CD4-positive, alpha-beta T cell treated with Interleukin-15 for 4 hours (primary cell): ENCODE measurements around the gene SETD6.

Experiments used
- DNase-seq: peaks from one replicate; pipeline ENCODE4 v3.0.0-alpha.2; 2020; ENCODE audit warnings: low spot score

The SETD6 gene

DNA sequence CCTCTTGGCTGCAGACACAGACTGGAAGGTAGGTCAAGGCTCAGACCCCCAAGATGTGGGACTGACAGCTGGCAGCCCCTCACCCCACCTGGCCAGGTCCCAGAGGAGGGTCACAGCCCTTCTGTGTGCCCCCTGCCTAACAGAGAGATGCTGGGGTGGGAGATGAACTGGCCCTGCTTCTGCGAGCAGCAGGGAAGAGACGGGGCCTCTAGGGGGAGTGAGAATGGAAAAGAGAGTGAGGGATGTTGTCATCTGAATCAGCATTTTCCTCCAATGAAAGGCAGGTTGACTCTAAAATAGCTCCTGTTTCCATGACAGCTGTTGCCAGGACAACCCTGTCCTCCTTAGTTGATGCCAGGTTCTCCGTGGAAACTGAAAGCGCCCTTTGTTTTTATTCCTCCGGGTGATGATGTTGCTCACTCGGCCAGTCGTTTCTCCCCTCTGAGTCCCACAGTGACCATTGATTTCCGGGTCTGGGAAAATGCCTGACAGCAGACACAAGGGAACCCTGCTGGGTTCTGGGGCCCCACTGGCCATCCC lies 20.3 kb upstream of the SETD6 start:
- DNase-seq, result peak; percentile 38

GRCh38 chr16:58495521-58496331 lies 19.6 kb upstream of the SETD6 start:
- DNase-seq, result no peak

GRCh38 chr16:58497468-58497867 lies 17.8 kb upstream of the SETD6 start:
- no peak for DNase-seq

GRCh38 chr16:58497935-58498334 lies 17.4 kb upstream of the SETD6 start:
- no peak for DNase-seq

GRCh38 chr16:58498341-58499091 lies 16.8 kb upstream of the SETD6 start:
- DNase-seq, result no peak

DNA sequence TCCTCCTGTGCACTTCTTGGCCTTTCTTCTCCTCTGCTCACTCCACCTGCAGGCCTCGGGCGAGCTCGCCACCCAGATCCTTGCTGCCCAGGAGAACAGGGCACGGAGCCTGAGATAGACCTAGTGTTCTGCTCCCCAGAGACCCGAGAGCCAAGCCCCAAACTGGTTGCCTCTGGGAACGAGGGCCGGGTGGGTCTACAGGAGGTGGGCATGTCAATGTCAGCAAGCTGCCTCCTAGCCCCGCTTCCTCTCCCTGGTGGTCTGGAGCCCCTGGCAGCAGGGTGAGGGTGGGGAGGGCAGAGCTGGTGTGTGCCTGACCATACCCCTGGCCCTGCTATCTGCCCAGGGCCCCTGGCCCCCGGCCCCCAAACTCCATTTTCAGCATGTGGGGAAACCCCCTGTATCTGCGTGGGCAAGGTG lies 16.2 kb upstream of the SETD6 start:
- no peak for DNase-seq

DNA sequence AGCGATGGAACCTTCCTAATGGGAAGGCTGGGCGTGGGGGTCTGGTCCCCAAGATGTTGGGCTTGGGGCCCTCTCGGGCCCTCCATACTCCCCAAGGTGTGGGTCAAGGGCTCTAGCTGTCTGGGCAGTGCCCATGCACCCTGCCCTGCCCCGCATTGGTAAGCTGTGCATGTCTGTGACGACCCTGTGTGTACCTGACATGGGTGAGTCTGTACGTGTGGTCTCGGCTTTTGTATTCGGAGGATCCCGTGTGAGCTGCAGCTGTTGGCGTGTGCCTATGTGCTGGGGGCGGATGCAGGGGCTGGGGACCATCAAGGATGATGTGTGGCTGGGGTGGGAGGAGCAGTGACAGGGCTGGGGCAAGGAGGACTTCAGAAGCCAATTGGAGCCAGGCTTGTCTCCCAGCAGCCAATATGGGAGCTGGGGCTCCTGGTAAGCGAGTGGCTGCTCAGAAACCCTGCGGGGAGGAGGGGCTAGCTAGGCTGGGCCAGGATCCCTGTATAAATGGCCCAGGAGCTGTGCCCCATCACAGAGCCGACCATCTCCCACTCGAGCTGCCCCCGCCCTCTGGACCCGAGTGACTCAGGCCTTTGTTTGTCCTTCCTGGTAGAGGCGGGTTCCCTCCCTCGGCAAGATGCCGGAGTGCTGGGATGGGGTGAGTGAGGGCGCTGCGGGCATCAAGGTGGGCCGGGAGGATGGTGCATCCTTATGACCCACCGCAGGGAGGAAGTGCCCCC lies 15.5 kb upstream of the SETD6 start, which contains the start of gene NDRG4:
Gene NDRG4, plus strand, starts transcription at position 529 of the 737 bp plus-strand sequence. Its CDS starts 106 bp downstream, at position 635.
- DNase-seq, result peak; percentile 2

GRCh38 chr16:58500430-58501241 lies 14.7 kb upstream of the SETD6 start:
- DNase-seq, result no peak

DNA sequence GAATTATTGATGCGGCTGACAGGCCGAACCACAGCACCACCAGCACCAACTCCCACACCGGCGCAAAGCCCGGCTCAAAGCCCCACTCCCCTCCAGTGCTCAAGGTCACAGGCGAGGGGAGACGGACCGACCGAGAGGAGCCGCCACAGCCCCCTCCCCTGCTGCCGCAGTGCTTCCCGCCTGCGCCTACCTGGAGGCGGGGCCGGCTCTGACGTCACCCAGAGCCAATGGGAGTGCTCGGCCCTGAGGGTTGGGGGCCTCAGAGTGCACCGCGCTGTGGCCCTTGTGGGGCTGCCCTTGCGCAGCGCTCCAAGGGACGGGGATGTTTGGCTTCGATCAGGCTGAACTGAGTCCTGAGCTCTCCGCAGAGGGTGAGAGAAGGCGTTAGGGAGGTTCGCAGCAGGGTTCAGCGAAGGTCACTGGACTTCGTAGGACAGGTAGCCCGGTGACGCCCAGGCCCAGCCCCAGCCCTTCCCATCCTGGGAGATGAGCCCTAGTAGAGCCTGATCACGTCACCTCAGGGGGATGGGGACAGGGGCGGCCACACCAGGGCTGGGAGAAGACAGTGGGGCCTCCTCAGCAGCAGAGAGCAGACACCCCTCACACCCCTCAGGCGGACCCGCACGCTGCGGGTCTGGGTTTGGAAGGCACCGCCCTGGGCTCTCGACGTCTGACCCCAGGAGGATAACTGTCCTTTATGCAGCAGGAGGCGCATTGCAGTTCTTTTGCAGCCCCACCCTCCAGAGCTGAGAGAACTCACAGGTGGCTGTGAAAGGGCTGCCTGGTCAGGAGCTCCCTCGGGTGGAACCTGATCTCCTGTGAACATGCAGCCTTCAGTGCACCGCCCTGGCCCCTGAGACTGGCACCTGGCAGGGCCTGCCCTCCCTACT lies 13.8 kb upstream of the SETD6 start:
- peak; percentile 17 for DNase-seq

DNA sequence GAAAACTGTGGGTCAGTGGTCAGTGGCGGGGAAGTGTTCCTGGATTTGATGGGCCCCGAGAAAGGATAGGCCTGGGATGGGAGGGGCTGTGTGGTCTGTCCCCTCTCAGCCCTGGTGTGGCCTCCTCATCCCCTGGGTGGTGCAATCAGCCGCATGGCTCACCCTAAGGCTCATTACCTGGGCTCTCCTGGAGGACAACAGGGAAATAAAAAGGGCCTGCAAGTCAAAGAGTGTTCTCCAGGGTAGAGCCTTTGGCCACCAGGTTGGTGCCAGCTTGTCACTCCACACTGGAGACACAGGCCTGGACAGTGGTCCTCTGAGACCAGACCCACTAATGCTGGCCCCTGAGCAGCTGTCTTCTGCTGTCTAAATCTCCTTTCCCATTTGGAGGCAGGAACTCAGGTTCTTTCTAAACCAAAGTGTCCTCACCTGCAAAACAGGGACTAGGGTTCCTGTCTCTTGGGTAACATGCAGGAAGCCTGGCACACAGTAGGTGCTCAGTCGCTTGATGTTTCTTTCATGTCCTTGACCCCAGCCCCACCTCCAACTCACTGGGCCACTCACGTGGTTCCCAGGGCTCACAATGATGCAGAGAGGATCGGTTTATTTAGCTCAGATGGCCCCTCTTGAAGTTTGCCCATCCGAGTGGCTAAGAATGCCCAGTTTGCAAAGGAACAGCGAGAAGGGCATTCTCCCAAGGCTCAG lies 12.9 kb upstream of the SETD6 start:
- DNase-seq, result no peak

GRCh38 chr16:58503166-58503862 lies 12.0 kb upstream of the SETD6 start:
- no peak for DNase-seq

DNA sequence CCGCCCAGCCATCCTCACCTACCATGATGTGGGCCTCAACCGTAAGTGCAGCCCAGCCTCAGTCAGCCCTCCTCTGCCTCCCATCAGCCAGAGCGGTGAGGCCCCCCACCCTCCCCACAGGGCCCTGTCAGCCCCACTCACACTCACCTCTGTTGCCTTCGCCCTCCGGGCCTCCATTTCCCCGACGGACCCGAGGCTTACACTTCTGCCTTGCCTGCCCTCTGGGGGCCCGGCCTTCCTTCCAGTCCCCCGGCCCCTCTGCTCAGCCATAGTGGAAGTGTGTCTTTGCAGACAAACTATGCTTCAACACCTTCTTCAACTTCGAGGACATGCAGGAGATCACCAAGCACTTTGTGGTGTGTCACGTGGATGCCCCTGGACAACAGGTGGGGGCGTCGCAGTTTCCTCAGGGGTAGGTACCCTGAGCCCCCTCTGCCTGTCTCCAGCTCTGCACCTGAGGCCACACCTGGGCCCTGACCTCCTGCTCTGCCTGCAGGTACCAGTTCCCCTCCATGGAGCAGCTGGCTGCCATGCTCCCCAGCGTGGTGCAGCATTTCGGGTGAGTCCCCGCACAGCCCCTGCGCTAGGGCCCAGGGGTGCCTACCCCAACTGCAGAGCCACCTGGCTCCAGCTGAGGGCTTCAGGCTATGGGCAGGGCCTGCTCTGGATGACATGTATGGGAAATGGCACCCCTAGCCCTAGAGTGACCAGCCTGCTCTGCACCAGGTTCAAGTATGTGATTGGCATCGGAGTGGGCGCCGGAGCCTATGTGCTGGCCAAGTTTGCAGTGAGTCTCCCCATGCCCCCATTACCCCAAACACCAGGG lies 11.2 kb upstream of the SETD6 start:
- DNase-seq, result no peak

- DNase-seq, result no peak
These were observed 8.8 kb upstream of the SETD6 start for GRCh38 chr16:58506241-58507194.

DNA sequence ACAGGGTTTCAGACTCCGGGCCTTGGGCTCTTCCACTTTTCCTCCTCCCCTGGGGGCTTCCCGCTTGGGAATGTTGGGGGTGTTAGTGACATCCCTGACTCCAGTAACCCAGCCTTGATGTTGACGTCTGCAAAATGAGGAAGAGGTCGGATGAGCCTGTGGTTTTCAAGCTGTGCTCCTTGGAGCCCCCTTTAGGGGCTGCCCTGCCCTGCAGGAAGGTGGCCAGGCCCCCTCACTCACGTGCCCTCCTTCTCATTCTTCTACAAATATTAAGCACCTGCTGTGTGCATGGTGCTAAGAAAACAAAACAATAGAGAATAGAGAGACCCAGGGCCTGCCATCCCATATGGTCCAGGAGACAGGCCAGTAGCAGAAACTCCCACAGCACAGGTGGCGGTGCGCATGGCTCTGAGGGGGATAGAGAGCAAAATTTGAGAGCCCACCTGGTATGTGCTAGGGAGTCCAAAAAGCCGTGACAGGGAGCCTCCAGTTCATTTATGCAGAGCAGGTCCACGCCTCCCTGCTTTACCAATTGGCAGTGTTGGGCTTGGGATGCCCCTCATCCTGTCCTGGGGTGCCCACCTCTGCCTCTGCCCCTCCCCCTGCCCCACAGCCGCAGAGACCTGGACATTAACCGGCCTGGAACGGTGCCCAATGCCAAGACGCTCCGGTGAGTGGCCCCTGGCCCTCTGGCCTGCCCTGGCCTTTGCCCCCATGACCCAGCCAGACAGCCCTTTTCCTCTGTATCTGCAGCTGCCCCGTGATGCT lies 7.9 kb upstream of the SETD6 start:
- DNase-seq, result no peak

DNA sequence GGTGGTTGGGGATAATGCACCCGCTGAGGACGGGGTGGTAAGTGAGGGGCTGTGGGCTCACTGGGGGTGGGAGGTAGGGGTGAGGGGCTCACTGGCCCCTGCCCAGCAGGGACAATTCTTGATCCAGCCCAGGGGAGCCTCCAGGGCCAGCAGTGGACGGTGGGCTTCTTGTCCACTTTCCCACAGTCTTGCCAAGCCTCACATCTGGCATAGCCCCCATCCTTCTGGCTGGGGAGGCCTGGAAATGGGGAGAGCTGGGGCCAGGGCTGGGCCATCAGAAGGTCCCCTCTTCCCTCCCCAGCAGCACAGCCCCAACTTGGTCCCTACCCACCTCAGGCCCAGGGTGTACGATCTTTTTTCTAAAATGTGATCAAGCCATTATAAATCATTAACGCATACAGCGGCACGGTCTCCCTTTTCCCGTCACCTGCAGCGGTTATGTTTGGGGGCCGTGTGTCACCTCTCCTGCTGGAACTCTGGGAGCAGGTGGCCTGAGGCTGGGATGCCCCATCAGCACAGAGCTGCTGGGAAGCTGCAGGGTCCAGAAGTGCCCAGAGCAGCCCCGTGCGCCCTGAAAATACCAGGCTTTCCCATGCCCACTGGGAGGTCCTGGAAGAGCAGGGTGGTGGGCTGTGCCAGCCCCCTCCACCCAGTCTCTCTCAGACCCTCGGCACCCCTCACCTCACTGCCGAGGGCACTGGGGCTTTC lies 7.2 kb upstream of the SETD6 start:
- no peak for DNase-seq
